Type B pancreatic cell (in vitro differentiated cells): ENCODE measurements around the gene FAM174C. TPM values are rescaled to one million over a fixed set of nuclear protein-coding genes. Genes with fewer than 3 reads are reported as not detected.
A peak's percentile ranks its signal among the peaks of the same experiment; 100 is the strongest.

Experiments
- DNase-seq: peaks from one replicate; pipeline ENCODE4 v3.0.0; 2021; ENCODE audit warnings: mixed read lengths; ENCODE audit not compliant: unreplicated experiment; ENCODE audit errors: extremely low spot score
- H3K27ac Mint-ChIP-seq: 2 replicates; pipeline ENCODE4 v1.8.0; 2021; ENCODE audit warnings: mild to moderate bottlenecking, mixed read lengths
- H3K27me3 Mint-ChIP-seq: 2 replicates; pipeline ENCODE4 v1.8.0; 2021; ENCODE audit warnings: mixed read lengths
- H3K36me3 Mint-ChIP-seq: 2 replicates; pipeline ENCODE4 v1.8.0; 2021; ENCODE audit warnings: mixed read lengths
- H3K4me1 Mint-ChIP-seq: one replicate; pipeline ENCODE4 v1.8.0; 2021; ENCODE audit warnings: mixed read lengths; ENCODE audit not compliant: unreplicated experiment
- H3K4me3 Mint-ChIP-seq: 2 replicates; pipeline ENCODE4 v1.8.0; 2021; ENCODE audit warnings: mild to moderate bottlenecking, mixed read lengths
- H3K9me3 Mint-ChIP-seq: 2 replicates; pipeline ENCODE4 v1.8.0; 2021; ENCODE audit warnings: mixed read lengths
- CTCF ChIP-seq: fragments of 200-600 bp; sonication (generic); conservative IDR thresholded peaks from 2 replicates; pipeline ENCODE4 v1.5.0; 2021; ENCODE audit warnings: antibody characterized with exemption, mild to moderate bottlenecking
- total RNA-seq: library from RNA; stranded (reverse); gene quantifications from 2 replicates; pipeline ENCODE4 v1.2.1, GENCODE V29; 2021; ENCODE audit warnings: low replicate concordance

FAM174C gene
- total RNA-seq, 1 donor from 2014 or later, result 30.6 TPM

GRCh38 chr19:1259206-1259875 lies 16.0 kb upstream of the FAM174C start:
- Mint-ChIP-seq H3K4me3 (peak overlapping the region; percentile 74), H3K4me1 (peaks cover 36% of the 10 kb centered on the region), H3K27ac (peak overlapping the region; percentile 96), H3K27me3 (no peaks in the 10 kb centered on the region), H3K36me3 (peaks cover 10% of the 10 kb centered on the region), H3K9me3 (no peaks in the 10 kb centered on the region)
- no peak for TF ChIP-seq CTCF
- DNase-seq, result no peak

DNA sequence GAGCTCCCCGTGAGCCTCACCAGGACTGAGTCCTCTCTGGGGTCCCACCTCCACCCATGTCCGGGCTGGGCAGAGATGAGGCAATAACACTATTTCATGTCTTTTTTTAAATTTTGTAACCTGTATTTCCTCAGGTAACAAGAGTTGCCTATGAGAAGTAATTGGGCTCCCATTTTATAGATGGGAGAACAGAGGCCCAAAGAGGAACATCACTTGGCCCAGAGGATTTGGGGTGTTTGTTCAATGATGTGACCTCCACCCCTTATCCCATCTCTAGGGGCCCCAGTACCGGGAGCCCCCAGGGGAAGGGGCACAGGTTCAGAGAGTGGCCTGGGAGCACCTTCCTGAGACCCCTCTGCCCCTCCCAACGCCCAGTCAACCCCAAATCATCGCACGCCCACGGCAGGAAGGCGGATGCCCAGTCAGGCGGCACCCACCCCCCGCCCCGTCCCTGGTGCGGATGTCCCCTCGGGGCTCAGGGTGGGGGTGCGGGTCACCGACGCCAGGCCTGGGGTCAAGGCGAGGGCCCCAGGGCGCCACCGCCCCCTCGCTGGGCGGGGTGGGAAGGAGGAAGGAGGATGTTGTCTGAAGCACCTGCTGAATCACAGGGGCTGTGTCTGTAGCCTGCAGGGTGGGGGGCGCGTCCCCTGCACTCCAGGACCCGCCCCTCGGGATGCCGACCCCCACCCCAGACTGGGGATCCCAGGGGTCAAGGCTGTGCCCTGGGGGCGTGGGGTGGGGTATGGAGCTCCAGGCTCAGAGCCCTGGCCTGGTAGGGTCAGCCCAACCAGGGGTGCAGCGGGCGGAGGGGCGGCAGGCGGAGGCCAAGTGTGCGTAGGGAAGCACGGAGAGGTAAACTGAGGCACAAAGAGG lies 15.2 kb upstream of the FAM174C start:
- DNase-seq, result no peak
- peaks cover 37% of the 10 kb centered on the region for H3K4me1 Mint-ChIP-seq

DNA sequence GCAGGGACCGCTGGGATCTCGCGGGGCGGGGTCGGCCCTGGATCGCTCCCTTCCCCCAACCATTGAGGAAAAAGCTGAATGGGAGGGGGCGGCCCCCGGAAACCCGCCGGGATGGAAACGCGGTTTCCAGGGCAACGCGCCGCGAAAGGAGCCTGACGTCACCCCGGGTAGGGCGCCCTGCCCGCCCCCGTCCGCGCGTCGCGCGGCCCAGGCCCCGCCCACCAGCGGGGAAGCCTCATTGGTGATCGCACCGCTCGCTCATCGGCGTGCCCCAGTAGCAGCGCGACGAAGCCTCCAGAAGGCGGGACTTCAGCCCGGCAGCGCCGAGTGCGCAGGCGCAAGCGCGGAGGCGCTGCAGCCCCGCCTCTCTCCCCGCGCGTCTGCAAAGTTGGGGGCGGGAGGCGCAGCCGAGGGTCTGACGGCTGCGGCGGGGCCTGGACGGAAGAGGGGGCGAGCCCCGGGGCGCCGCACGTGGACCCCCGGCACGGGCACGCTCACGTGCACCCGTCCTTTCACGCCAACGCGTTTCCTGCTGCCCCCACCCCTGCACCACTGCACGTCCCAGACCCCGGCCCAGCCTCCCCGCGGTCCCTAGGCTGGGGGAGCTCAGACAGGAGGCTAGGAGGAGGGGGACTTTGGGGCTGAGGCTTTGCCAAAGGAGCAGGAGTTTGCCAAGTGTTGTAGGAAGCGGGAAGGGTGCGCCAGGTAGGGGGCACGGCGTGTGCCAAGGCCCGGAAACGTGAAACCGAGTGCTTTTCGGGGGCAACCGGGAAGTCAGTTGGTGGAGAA lies 14.4 kb upstream of the FAM174C start:
- no peak for TF ChIP-seq CTCF
- no peaks in the 10 kb centered on the region for H3K27me3 Mint-ChIP-seq
- H3K4me1 Mint-ChIP-seq, result peaks cover 41% of the 10 kb centered on the region
- peak; percentile 98 for DNase-seq
- H3K36me3 Mint-ChIP-seq, result peaks cover 5% of the 10 kb centered on the region
- no peaks in the 10 kb centered on the region for H3K9me3 Mint-ChIP-seq
- H3K4me3 Mint-ChIP-seq, result peak overlapping the region; percentile 88
- H3K27ac Mint-ChIP-seq, result peak overlapping the region; percentile 97

More for the DNA sequence above, 15.2 kb upstream of the FAM174C start:
- TF ChIP-seq CTCF, result no peak
- Mint-ChIP-seq H3K4me3 (peak overlapping the region; percentile 74), H3K9me3 (no peaks in the 10 kb centered on the region), H3K27ac (peak overlapping the region; percentile 96), H3K36me3 (peaks cover 5% of the 10 kb centered on the region), H3K27me3 (no peaks in the 10 kb centered on the region)

GRCh38 chr19:1261538-1261797 lies 13.9 kb upstream of the FAM174C start:
- peaks cover 41% of the 10 kb centered on the region for H3K4me1 Mint-ChIP-seq
- DNase-seq, result no peak
- no peaks in the 10 kb centered on the region for H3K27me3 Mint-ChIP-seq
- peak; percentile 60 for TF ChIP-seq CTCF
- peaks cover 5% of the 10 kb centered on the region for H3K36me3 Mint-ChIP-seq
- H3K4me3 Mint-ChIP-seq, result peak overlapping the region; percentile 88
- peak overlapping the region; percentile 97 for H3K27ac Mint-ChIP-seq
- no peaks in the 10 kb centered on the region for H3K9me3 Mint-ChIP-seq

GRCh38 chr19:1261798-1262622 lies 13.3 kb upstream of the FAM174C start:
- Mint-ChIP-seq H3K27me3 (no peaks in the 10 kb centered on the region), H3K36me3 (peaks cover 5% of the 10 kb centered on the region), H3K9me3 (no peaks in the 10 kb centered on the region), H3K4me1 (peaks cover 41% of the 10 kb centered on the region), H3K27ac (peak overlapping the region; percentile 97), H3K4me3 (peak overlapping the region; percentile 88)
- DNase-seq, result no peak
- TF ChIP-seq CTCF, result no peak
